MG63 (cell line): ENCODE data around the gene AFAP1. TPM values are rescaled to one million over a fixed set of nuclear protein-coding genes. Genes with fewer than 3 reads are reported as not detected.
"Not testable (repeated sequence)": the region's sequence is repeated elsewhere in the genome, so short reads cannot be mapped to it uniquely, and the experiment has no call there.

Experiments
- DNase-seq: peaks from one replicate; pipeline ENCODE4 v3.0.0-alpha.2; 2020
- H3K27me3 ChIP-seq: fragments of 250-450 bp; sonication (Bioruptor Pico); 2 replicates; pipeline ENCODE4 v1.5.1; 2020; ENCODE audit warnings: mild to moderate bottlenecking, moderate library complexity
- H3K36me3 ChIP-seq: fragments of 250-450 bp; sonication (Bioruptor Pico); 2 replicates; pipeline ENCODE4 v1.5.1; 2020; ENCODE audit warnings: mild to moderate bottlenecking, moderate library complexity
- H3K4me3 ChIP-seq: fragments of 250-450 bp; sonication (Bioruptor Pico); 2 replicates; pipeline ENCODE4 v1.5.1; 2020; ENCODE audit warnings: mild to moderate bottlenecking, moderate library complexity
- H3K9me3 ChIP-seq: fragments of 250-450 bp; sonication (Bioruptor Pico); 2 replicates; pipeline ENCODE4 v1.5.1; 2020; ENCODE audit warnings: mild to moderate bottlenecking, moderate library complexity
- total RNA-seq: library from RNA; depleted of rRNA; stranded (reverse); fragments of >200 nt; shearing (Covaris generic); gene quantifications from 2 replicates; pipeline ENCODE4 v1.2.3, GENCODE V29; 2014; ENCODE audit warnings: low replicate concordance

The AFAP1 gene
- total RNA-seq, 1 experiment from 2014 or later, result 30.0 TPM

DNA sequence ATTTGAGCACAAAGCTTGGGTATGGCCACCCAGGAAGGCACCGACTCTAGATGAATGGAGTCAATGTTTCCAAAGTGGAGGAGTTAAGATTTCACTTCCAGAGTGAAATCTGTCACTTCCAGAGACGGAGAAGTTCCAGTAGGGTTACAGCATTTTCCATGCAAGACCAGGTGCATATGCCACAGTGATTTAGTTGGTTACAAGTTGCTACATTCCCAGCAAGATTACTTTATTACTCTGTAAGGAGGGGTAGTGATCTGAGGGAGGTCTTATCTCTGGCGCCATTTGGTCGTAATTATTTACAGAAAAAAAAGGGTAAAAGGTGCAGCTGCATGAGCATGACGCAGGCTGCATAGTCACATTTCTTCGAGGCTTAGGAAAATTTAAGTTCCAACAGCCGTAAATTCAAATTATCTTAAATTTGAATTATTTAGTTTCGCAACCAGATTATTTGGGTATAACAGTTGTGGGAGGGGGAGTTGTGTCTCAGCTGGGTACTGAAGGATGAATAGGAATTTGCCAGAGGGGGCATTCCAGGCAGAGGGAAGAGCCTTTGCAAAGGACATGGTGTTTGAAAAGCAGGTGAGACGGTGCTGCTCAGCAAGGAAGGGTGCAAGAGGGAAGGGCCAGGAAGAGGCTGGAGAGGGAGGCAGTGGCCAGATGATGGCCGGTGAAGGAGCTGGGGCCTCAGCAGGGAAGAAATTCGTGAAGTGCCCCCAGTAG is 17.4 kb upstream of the AFAP1 start:
- Histone ChIP-seq H3K4me3 (no peak overlapping the region), H3K36me3 (no peaks in the 10 kb centered on the region), H3K27me3 (no peaks in the 10 kb centered on the region), H3K9me3 (no peaks in the 10 kb centered on the region)
- no peak for DNase-seq

DNA sequence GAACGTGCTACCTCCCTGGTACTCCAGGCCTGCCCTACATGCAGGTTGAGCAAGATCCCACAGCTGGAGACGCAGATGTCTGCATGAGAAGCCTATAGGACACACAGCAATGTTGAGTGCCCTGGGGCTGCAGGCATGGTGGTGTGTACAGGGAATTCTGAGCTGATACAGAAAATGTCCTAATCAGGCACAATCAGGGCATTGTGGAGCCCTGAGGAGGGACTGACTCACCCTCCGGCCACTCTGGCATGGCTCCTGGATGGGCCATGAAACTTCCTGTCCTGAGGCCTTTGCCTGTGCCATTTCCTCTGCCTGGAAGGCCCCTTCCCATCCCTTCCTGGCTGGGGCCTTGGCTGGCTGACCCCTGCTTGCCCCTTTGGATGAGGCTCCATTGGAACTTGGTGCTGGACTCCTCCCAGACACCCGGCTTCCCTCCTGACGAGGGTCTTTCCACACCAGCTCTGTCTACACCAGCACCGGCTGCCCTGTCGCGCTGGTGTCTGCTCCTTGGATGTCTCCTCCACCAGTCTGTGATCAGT is 16.7 kb upstream of the AFAP1 start:
- H3K9me3 ChIP-seq, result no peaks in the 10 kb centered on the region
- H3K27me3 ChIP-seq, result no peaks in the 10 kb centered on the region
- DNase-seq, result peak; percentile 86

DNA sequence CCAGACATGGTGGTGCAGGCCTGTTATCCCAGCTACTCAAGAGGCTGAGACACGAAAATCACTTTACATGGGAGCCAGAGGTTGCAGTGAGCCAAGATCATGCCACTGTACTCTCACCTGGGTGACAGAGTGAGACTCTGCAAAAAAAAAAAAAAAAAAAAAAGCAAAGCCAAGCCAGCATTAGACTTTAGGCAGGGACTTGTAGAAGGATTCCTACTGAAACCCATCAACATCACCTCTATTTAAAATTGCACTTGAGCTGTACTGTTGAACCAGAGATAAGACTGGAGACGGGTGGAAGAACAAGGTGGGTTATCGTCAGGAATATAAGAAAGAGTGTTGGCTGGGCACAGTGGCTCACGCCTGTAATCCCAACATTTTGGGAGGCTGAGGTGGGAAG is 15.7 kb upstream of the AFAP1 start:
- Histone ChIP-seq H3K9me3 (no peaks in the 10 kb centered on the region), H3K4me3 (no peak overlapping the region), H3K36me3 (no peaks in the 10 kb centered on the region), H3K27me3 (no peaks in the 10 kb centered on the region)
- no peak for DNase-seq

More for the DNA sequence above, 16.7 kb upstream of the AFAP1 start:
- no peaks in the 10 kb centered on the region for H3K36me3 ChIP-seq
- H3K4me3 ChIP-seq, result no peak overlapping the region

DNA sequence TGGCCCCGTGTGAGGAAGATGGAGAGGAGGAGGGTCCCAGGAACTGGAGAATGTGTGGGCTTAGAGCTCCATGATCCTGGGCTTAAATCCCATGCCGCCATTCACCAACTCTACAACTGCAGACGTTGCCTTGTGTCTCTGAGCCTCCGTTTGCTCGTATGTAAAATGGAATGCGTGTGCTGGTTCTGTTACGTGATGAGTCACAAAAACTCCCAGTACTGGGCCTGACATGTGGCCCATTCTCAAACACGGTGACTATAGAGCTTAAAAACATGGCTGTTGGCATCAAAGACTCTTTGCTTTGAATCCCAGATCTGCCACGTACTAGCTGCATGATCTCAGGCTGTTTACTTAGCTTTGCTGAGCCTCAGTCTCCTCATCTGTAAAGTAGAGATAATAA is 13.0 kb upstream of the AFAP1 start:
- H3K36me3 ChIP-seq, result no peaks in the 10 kb centered on the region
- no peaks in the 10 kb centered on the region for H3K27me3 ChIP-seq
- no peak overlapping the region for H3K4me3 ChIP-seq
- no peaks in the 10 kb centered on the region for H3K9me3 ChIP-seq
- no peak for DNase-seq

DNA sequence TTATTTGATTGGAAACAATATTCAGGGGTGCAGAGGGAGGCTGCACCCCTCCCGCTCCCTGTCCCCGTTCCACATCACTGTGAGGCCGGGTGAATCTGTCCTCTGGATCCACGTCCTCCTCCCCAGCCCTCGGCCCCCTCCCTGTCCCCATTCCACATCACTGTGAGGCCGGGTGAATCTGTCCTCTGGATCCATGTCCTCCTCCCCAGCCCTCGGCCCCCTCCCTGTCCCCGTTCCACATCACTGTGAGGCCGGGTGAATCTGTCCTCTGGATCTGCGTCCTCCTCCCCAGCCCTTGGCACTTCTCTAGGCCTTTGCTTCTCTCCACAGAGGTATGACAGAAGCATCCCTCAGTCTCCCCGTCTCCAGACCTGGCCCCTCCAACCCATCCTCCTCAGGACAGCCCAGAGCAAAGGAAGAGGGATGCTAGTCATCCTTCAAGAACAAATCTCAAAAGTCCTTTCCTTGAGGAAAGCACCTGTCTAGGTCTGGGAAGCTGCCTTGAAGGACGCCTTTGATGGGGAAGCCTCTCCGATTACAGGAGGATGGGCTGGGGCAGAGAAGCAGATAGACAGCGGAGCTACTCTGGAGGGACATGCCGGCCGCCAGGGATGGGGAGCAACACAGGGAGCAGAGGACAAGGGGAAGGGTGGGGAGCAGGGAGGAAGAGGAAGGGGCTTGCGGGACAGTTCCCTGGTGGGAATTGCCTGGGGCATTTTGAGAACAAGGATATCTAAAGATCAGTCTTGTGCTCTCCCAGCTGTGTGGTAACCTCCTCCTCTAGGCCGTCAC is 10.8 kb upstream of the AFAP1 start:
- no peaks in the 10 kb centered on the region for H3K9me3 ChIP-seq
- H3K4me3 ChIP-seq, result no peak overlapping the region
- no peak for DNase-seq
- no peaks in the 10 kb centered on the region for H3K27me3 ChIP-seq
- no peaks in the 10 kb centered on the region for H3K36me3 ChIP-seq

DNA sequence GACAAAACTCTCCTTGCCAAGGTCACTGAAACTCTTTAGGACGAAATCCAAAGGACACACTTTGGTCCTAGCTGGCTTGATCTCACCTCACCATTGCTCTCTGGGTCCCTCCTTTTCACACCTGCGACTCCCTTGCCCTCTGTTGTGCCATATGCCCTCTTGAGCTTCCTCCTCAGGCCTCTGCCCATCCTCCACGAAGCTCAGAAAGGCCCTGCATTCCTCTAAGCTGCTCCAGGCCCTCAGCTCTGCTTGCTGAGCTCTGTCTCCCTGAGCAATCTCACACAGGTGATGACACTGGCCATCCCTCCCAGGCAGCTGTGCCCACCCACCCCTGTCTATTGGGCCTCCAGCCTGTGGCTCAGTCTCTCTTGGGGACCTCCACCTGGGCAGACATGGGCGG is 10.1 kb upstream of the AFAP1 start:
- Histone ChIP-seq H3K9me3 (no peaks in the 10 kb centered on the region), H3K4me3 (no peak overlapping the region)
- no peak for DNase-seq

DNA sequence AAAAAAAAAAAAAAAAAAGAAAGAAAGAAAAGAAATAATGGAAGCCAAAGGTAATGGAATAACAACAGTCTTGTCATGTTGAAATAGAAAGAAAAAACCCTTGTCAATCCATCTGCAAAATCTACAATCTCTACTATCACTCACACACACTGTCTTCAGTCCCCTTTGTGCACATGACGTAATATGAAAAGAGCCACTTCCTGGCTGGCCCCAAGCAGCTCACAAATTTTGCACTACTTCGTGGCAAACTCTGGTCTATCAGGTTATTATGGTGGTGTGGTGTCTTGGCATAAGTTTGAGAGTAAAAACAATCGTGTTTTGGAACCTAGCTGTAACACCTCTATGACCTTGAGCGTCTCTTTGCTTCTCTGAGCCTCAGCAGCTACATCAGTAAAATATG is 8.3 kb upstream of the AFAP1 start:
- H3K27me3 ChIP-seq, result no peaks in the 10 kb centered on the region
- H3K9me3 ChIP-seq, result no peaks in the 10 kb centered on the region
- DNase-seq, result no peak
- H3K36me3 ChIP-seq, result no peaks in the 10 kb centered on the region
- H3K4me3 ChIP-seq, result no peak overlapping the region

More for the DNA sequence above, 10.1 kb upstream of the AFAP1 start:
- Histone ChIP-seq H3K27me3 (no peaks in the 10 kb centered on the region), H3K36me3 (no peaks in the 10 kb centered on the region)

DNA sequence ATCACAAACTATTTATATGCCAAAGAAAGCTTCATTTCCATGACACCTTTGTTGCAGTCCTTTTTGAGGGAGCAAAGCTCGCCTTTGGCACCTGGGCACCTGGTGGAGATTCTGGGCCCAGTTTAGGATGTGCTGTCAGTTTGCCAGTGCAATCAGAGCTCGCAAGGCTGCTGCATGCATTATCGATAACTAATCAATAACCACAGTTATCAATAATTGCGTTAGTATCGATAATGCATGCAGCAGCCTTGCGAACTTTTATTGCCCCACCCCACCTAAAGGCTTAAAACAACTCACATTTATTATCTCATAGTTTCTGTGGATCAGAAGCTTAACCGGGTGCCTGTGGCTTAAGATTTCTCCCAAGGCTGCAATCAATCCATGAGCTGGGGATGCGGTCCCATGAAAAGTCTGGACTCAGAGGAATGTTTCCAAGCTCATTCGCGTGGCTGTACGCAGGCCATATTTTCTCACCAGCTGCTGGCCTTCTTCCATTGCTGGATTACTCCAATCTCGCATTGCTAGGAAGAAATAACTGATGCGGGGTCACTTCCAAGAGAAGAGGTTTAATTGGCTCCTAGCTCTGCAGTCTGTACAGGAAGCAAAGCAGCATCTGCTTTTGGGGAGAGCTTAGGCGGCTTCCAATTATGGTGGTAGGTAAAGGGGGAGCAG is 6.2 kb upstream of the AFAP1 start:
- Histone ChIP-seq H3K9me3 (no peaks in the 10 kb centered on the region), H3K36me3 (no peaks in the 10 kb centered on the region), H3K4me3 (no peak overlapping the region), H3K27me3 (no peaks in the 10 kb centered on the region)
- DNase-seq, result no peak

DNA sequence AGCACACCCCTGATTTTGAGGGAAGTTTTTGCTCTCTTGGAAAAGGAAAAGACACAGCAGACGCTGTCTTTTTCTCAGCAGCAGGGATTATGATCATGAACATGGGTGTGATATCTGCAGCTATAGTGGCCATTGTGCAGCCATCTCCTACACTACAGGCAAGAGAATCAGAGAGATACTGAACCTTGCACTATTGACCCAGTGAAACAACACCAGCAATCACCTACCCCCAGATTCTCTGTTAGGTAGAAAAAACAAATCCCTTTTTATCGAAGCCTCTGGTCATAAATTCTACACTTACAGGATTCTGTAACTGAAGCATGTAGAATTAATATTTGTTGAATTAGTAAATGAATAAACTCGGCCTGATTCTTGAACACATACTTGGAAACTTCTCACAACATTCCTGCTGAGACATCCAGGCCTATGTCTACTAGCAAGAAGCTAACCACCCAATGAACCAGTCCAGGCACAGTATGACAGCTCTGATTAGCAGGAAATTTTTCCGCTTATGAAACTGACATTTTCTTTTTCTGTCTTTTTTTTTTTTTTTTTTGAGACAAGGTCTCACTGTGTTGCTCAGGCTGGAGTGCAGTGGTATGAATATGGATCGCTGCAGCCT is 5.0 kb upstream of the AFAP1 start:
- no peaks in the 10 kb centered on the region for H3K9me3 ChIP-seq
- H3K27me3 ChIP-seq, result no peaks in the 10 kb centered on the region
- DNase-seq, result no peak
- H3K4me3 ChIP-seq, result no peak overlapping the region
- H3K36me3 ChIP-seq, result no peaks in the 10 kb centered on the region

DNA sequence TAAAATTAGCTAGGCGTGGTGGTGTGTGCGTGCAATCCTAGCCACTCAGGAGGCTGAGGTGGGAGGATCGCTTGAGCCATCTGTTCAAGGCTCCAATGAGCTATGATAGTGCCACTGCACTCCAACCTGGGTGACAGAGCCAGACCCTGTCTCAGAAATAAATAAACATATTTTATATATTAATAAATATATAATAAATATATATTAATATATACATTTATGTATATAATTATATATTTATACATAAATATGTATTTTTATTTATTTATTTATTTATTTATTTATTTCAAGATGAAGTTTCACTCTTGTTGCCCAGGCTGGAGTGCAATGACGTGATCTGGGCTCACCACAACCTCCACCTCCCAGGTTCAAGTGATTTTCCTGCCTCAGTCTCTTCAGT is 4.0 kb upstream of the AFAP1 start:
- H3K27me3 ChIP-seq, result not testable (repeated sequence)

DNA sequence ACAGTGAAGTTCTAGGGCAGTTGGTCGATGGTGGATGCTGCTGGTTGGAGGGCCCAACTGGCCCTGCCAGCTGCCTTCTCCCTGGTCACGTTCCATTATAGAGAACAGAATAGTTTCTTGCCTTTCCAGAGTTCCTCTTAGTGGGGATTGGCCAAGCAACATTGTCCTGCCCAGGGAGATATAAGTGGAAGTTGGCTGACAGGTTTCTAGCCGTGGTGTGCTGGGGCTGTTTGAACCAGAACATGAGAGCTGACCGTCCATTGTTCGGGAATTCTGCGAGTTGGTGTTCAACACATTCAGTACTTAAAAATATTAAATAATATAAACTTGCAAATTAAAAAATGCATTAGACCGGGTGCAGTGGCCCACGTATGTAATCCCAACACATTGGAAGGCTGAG is 3.5 kb upstream of the AFAP1 start:
- Histone ChIP-seq H3K36me3 (no peaks in the 10 kb centered on the region; the same call in 1 of the 2 replicates), H3K9me3 (no peaks in the 10 kb centered on the region), H3K27me3 (no peaks in the 10 kb centered on the region), H3K4me3 (no peak overlapping the region)
- no peak for DNase-seq

More for the DNA sequence above, 4.0 kb upstream of the AFAP1 start:
- not testable (repeated sequence) for H3K9me3 ChIP-seq, H3K4me3 ChIP-seq, DNase-seq, H3K36me3 ChIP-seq

DNA sequence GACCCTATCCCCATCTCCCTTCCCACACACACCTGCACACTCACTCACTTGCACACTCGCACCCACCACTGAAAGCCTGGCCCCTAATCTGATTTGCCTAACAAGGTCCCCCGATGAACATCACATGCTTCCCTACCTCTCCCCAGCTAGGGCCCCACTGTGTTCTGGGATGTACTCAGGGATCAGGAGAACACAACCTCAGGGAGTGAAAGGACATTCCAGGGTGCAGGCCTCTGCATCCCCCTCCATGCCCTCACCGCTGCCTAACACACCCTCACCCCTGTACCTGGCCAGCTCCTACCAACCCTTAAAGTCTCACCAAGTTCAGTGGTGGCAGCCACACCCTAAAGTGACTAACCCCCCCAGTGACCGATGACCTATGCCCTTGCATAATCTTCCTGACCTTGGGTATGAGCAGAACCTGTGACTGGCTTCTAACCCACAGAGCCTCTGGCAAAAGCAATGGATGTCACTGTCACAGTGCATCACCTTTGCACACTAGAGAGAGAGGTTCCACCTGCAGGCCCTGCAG is 2.4 kb upstream of the AFAP1 start:
- no peak overlapping the region for H3K4me3 ChIP-seq
- no peaks in the 10 kb centered on the region for H3K27me3 ChIP-seq
- no peaks in the 10 kb centered on the region for H3K9me3 ChIP-seq
- no peaks in the 10 kb centered on the region; the same call in 1 of the 2 replicates for H3K36me3 ChIP-seq
- no peak for DNase-seq

DNA sequence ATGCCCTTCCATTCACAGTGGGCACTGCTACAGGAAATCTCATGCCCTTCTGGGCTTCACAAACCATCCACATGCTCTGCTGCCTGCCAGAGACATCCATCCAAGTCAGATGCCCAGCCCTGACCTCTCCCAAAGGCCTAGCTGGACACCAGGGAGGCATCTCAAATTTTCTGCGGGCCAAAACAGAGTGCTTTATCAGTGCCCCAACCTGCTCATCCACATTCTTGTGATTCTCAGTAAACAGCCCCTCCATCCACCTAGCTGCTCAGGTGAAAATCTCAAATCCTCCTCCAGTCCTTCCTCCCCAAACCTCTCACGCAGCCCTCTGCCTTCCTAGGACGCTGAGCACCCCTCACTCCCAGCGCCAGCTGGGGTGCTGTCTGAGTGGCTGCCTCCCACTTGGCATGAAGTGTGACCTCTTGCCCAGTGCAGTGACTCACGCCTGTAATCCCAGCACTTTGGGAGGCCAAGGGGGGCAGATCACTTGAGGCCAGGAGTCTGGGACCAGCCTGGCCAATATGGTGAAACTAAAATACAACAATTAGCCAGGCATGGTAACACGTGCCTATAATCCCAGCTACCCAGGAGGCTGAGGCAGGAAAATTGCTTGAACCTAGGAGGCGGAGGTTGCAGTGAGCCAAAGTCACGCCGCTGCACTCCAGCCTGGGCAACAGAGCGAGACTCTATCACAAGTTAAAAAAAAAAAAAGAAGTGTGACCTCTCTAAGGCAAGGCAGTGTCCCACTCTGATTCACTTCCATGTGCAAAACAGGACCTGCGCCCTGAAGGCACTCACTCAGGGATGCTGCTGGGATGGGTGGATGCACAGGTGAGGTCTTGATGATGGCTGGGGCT is 1.7 kb upstream of the AFAP1 start:
- H3K27me3 ChIP-seq, result no peaks in the 10 kb centered on the region
- DNase-seq, result peak; percentile 80
- no peaks in the 10 kb centered on the region; the same call in 1 of the 2 replicates for H3K36me3 ChIP-seq

DNA sequence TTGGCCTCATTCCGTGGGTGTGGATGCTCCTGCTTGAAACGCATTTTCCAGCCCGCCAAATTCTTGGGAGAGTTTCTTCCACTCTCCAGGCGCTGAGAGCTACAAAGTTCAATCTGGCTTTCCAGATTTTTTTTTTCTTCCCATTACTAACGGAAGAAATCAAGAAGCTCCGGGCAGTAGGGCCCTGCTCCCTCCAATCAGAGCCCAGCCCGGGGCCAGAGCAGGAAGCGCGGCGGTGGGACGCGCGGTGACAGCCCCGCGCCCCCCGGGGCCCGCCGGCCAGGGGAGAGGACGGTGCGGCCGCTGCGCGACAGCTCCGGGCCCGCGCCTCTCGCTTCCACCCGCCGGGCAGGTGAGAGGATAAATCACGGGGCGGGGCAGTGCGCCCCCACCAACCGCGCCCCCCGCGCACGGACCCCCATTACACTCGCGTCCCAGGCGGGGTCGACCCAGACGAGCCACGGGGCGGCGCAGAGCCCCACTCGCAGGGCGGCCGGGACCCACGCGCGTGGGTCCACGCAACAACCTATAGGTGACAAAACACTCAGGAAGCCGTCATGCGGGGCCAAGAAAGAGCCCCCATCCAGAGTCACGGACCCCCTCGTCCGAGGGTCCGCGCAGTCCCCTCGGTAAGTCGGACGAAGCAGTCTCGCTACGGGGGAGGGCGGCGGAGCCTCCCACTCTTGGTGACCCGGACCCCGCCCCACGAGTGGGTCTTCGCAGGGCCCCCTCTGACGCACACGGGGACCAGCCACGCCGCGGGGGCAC is 868 bp downstream of the AFAP1 start:
- DNase-seq, result peak; percentile 23
- Histone ChIP-seq H3K27me3 (no peaks in the 10 kb centered on the region), H3K4me3 (peak overlapping the region; percentile 64), H3K36me3 (peaks cover 2% of the 10 kb centered on the region; the same call in 1 of the 2 replicates), H3K9me3 (no peaks in the 10 kb centered on the region)

More for the DNA sequence above, 1.7 kb upstream of the AFAP1 start:
- Histone ChIP-seq H3K9me3 (no peaks in the 10 kb centered on the region), H3K4me3 (no peak overlapping the region)

DNA sequence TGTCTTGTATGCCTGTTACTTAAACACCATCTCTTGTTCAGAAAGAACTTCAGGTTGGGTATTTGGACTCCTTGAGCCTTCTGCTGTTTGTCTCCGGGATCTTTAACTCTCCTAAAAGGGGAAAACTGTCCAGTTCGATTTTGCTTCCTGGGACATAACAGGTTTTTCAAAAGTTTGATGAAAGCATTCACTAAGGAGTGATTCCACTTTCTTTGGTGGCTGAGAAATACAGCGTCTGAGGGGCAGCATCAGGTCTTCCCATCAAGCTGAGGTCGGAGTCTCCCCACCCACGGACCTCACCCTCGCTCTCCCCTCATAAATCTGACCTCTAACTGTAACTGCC is 1.4 kb downstream of the AFAP1 start:
- no peak for DNase-seq

More for the DNA sequence above, 1.4 kb downstream of the AFAP1 start:
- peak overlapping the region; percentile 64 for H3K4me3 ChIP-seq
- no peaks in the 10 kb centered on the region for H3K9me3 ChIP-seq
- no peaks in the 10 kb centered on the region for H3K27me3 ChIP-seq
- H3K36me3 ChIP-seq, result peaks cover 7% of the 10 kb centered on the region
